HEK293 (cell line): ENCODE results near the gene C1QL1.

Experiments used
- EGR2 ChIP-seq: fragments of 450-650 bp; formaldehyde crosslinking; IDR thresholded peaks from 2 replicates; pipeline ENCODE4 v1.5.1; 2016; ENCODE audit warnings: low read depth, missing biosample characterization, missing genetic modification characterization
- KLF10 ChIP-seq: fragments of 450-650 bp; IDR thresholded peaks from 2 replicates; pipeline ENCODE4 v1.5.1; 2018; ENCODE audit warnings: missing biosample characterization, mild to moderate bottlenecking, missing genetic modification characterization
- KLF8 ChIP-seq: fragments of 450-650 bp; formaldehyde crosslinking; IDR thresholded peaks from 2 replicates; pipeline ENCODE4 v1.5.1; 2016; ENCODE audit warnings: missing biosample characterization, missing genetic modification characterization
- OSR2 ChIP-seq: fragments of 450-650 bp; formaldehyde crosslinking; IDR thresholded peaks from 2 replicates; pipeline ENCODE4 v1.5.1; 2016; ENCODE audit warnings: missing biosample characterization, missing genetic modification characterization
- OVOL3 ChIP-seq: fragments of 450-650 bp; formaldehyde crosslinking; IDR thresholded peaks from 2 replicates; pipeline ENCODE4 v1.5.1; 2016; ENCODE audit warnings: missing biosample characterization, missing genetic modification characterization
- PRDM1 ChIP-seq: fragments of 450-650 bp; formaldehyde crosslinking; IDR thresholded peaks from 2 replicates; pipeline ENCODE4; 2016; ENCODE audit warnings: missing biosample characterization, missing genetic modification characterization
- RBAK ChIP-seq: fragments of 450-650 bp; formaldehyde crosslinking; IDR thresholded peaks from 2 replicates; pipeline ENCODE4 v1.5.1; 2016; ENCODE audit warnings: missing biosample characterization, missing genetic modification characterization
- SETDB1 ChIP-seq: IDR thresholded peaks from one replicate; pipeline ENCODE4 v1.6.1; 2017; ENCODE audit warnings: mild to moderate bottlenecking, low read length, moderate library complexity, mixed read lengths; ENCODE audit not compliant: insufficient read length
- SP7 ChIP-seq: fragments of 450-650 bp; formaldehyde crosslinking; IDR thresholded peaks from 2 replicates; pipeline ENCODE4 v1.5.1; 2016; ENCODE audit warnings: missing biosample characterization, missing genetic modification characterization
- TCF7L2 ChIP-seq: IDR thresholded peaks from 2 replicates; pipeline ENCODE4 v1.6.1; 2011; ENCODE audit warnings: low read depth, mild to moderate bottlenecking, inconsistent platforms, low read length, moderate library complexity, borderline replicate concordance
- TSHZ1 ChIP-seq: fragments of 450-650 bp; formaldehyde crosslinking; IDR thresholded peaks from 2 replicates; pipeline ENCODE4 v1.5.1; 2016; ENCODE audit warnings: missing biosample characterization, missing genetic modification characterization, borderline replicate concordance
- ZBTB10 ChIP-seq: fragments of 450-650 bp; formaldehyde crosslinking; IDR thresholded peaks from 2 replicates; pipeline ENCODE4 v1.5.1; 2016; ENCODE audit warnings: missing biosample characterization, missing genetic modification characterization
- ZBTB17 ChIP-seq: fragments of 450-650 bp; formaldehyde crosslinking; IDR thresholded peaks from 2 replicates; pipeline ENCODE4 v1.5.1; 2016; ENCODE audit warnings: missing biosample characterization, missing genetic modification characterization
- ZBTB48 ChIP-seq: fragments of 450-650 bp; formaldehyde crosslinking; IDR thresholded peaks from 2 replicates; pipeline ENCODE4 v1.5.1; 2016; ENCODE audit warnings: missing biosample characterization, missing genetic modification characterization
- ZBTB8A ChIP-seq: fragments of 450-650 bp; formaldehyde crosslinking; IDR thresholded peaks from 2 replicates; pipeline ENCODE4 v1.5.1; 2016; ENCODE audit warnings: missing biosample characterization, missing genetic modification characterization
- ZEB2 ChIP-seq: fragments of 450-650 bp; formaldehyde crosslinking; IDR thresholded peaks from 2 replicates; pipeline ENCODE4 v1.5.1; 2016; ENCODE audit warnings: missing biosample characterization, missing genetic modification characterization
- ZFHX2 ChIP-seq: fragments of 450-650 bp; formaldehyde crosslinking; conservative IDR thresholded peaks from 2 replicates; pipeline ENCODE4 v1.5.1; 2016; ENCODE audit warnings: missing biosample characterization, missing genetic modification characterization
- ZNF112 ChIP-seq: fragments of 450-650 bp; formaldehyde crosslinking; IDR thresholded peaks from 2 replicates; pipeline ENCODE4 v1.5.0; 2017; ENCODE audit warnings: missing biosample characterization, missing genetic modification characterization
- ZNF121 ChIP-seq: fragments of 450-650 bp; formaldehyde crosslinking; IDR thresholded peaks from 2 replicates; pipeline ENCODE4 v1.5.1; 2016; ENCODE audit warnings: missing biosample characterization, missing genetic modification characterization
- ZNF148 ChIP-seq: fragments of 450-650 bp; formaldehyde crosslinking; IDR thresholded peaks from 2 replicates; pipeline ENCODE4 v1.5.0; 2017; ENCODE audit warnings: missing biosample characterization, missing genetic modification characterization, borderline replicate concordance
- ZNF169 ChIP-seq: fragments of 450-650 bp; formaldehyde crosslinking; IDR thresholded peaks from 2 replicates; pipeline ENCODE4 v1.5.1; 2016; ENCODE audit warnings: missing biosample characterization, missing genetic modification characterization
- ZNF18 ChIP-seq: fragments of 450-650 bp; formaldehyde crosslinking; IDR thresholded peaks from 2 replicates; pipeline ENCODE4 v1.5.1; 2016; ENCODE audit warnings: missing biosample characterization, missing genetic modification characterization
- ZNF23 ChIP-seq: fragments of 450-650 bp; formaldehyde crosslinking; IDR thresholded peaks from 2 replicates; pipeline ENCODE4 v1.5.1; 2016; ENCODE audit warnings: missing biosample characterization, missing genetic modification characterization, borderline replicate concordance
- ZNF292 ChIP-seq: fragments of 450-650 bp; formaldehyde crosslinking; IDR thresholded peaks from 2 replicates; pipeline ENCODE4 v1.5.1; 2016; ENCODE audit warnings: low read depth, missing biosample characterization, missing genetic modification characterization, borderline replicate concordance
- ZNF391 ChIP-seq: fragments of 450-650 bp; formaldehyde crosslinking; IDR thresholded peaks from 2 replicates; pipeline ENCODE4 v1.5.1; 2016; ENCODE audit warnings: low read depth, missing biosample characterization, missing genetic modification characterization, borderline replicate concordance
- ZNF416 ChIP-seq: fragments of 450-650 bp; formaldehyde crosslinking; IDR thresholded peaks from 2 replicates; pipeline ENCODE4 v1.5.1; 2016; ENCODE audit warnings: missing biosample characterization, missing genetic modification characterization
- ZNF433 ChIP-seq: fragments of 450-650 bp; formaldehyde crosslinking; IDR thresholded peaks from 2 replicates; pipeline ENCODE4 v1.5.1; 2016; ENCODE audit warnings: missing biosample characterization, missing genetic modification characterization, low read depth
- ZNF600 ChIP-seq: fragments of 450-650 bp; formaldehyde crosslinking; IDR thresholded peaks from 2 replicates; pipeline ENCODE4 v1.5.1; 2016; ENCODE audit warnings: missing biosample characterization, missing genetic modification characterization
- ZNF792 ChIP-seq: fragments of 450-650 bp; formaldehyde crosslinking; IDR thresholded peaks from 2 replicates; pipeline ENCODE4 v1.5.1; 2016; ENCODE audit warnings: missing biosample characterization, missing genetic modification characterization
- ZSCAN16 ChIP-seq: fragments of 450-650 bp; formaldehyde crosslinking; IDR thresholded peaks from 2 replicates; pipeline ENCODE4 v1.5.1; 2016; ENCODE audit warnings: missing biosample characterization, missing genetic modification characterization
- ZXDB ChIP-seq: fragments of 450-650 bp; formaldehyde crosslinking; IDR thresholded peaks from 2 replicates; pipeline ENCODE4 v1.5.1; 2016; ENCODE audit warnings: missing biosample characterization, missing genetic modification characterization

The C1QL1 gene

DNA sequence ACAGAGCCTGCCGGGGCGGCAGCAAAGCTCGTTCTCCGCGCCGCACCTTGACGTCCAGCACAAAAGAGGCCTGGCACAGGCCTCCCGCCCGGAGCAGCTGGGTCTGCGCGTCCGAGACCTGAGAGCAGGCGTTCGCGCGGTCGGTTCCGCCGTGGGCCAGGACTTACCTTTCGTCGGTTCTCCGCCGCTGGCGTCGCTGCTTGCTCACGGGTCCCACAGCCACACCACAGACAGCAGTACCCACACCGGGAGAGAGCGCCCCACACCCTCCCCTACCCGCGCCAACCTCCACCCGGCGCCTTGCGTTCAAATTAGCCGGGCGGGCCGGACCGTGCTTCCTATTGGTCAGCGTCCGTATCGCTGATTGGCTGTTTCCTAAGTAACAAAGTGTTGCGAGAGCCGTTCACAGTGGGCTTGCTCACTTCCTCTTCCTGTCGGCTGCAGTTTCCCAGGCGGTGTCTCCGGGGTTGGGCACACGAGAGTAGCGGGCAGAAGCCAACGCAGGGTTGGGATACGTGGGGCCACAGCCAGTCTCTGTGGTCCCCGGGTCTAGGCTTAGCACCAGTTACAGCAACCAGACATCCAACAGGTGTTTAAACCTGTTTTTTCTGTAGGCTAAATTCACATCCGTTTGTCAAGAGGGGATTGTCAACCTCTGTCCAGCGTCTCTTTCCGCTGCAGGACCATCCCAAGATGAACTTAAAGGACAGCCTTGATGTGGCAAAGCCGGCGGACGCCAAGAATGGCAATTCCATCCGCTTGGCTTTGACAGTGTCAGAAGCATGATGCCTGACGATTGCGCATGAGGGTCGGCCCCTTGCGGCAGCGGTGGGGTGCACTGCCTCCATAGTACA is 20.4 kb downstream of the C1QL1 start, which contains the start of gene KIF18B (continued):
- TF ChIP-seq ZNF121 = no peak
- TF ChIP-seq OSR2 = no peak
- no peak for TF ChIP-seq ZNF416 (tag by site-specific recombination)
- no peak for TF ChIP-seq ZNF792
- TF ChIP-seq ZBTB8A = peak; percentile 59
- no peak for TF ChIP-seq ZNF169 (tag by site-specific recombination)
- TF ChIP-seq ZBTB10 (tag by site-specific recombination) = peak; percentile 54; the same call in 1 of the 2 replicates
- no peak; the same call in 1 of the 2 replicates for TF ChIP-seq ZBTB17
- no peak for TF ChIP-seq ZSCAN16 (tag by site-specific recombination)
- peak; percentile 67; the same call in 1 of the 2 replicates for TF ChIP-seq ZXDB (tag by site-specific recombination)
- no peak for TF ChIP-seq RBAK (tag by site-specific recombination)
- no peak for TF ChIP-seq TCF7L2
- TF ChIP-seq ZNF433 = no peak
- no peak for TF ChIP-seq SETDB1
- TF ChIP-seq PRDM1 (tag by site-specific recombination) = no peak
- peak; percentile 80 for TF ChIP-seq KLF8
- TF ChIP-seq KLF10 (tag by site-specific recombination) = no peak
- TF ChIP-seq ZNF18 (tag by site-specific recombination) = no peak
- TF ChIP-seq ZNF292 (tag by site-specific recombination) = no peak
- no peak for TF ChIP-seq ZNF23 (tag by site-specific recombination)
- TF ChIP-seq ZNF112 (tag by site-specific recombination) = no peak
- no peak; the same call in 1 of the 2 replicates for TF ChIP-seq ZNF391 (tag by site-specific recombination)
- no peak for TF ChIP-seq ZNF148 (tag by site-specific recombination)
- TF ChIP-seq ZNF600 (tag by site-specific recombination) = peak; percentile 76; the same call in 1 of the 2 replicates
- TF ChIP-seq ZBTB48 = no peak
- no peak; the same call in 1 of the 2 replicates for TF ChIP-seq ZFHX2 (tag by site-specific recombination)
- peak; percentile 75; the same call in 1 of the 2 replicates for TF ChIP-seq SP7
- TF ChIP-seq OVOL3 (tag by site-specific recombination) = peak; percentile 54; the same call in 1 of the 2 replicates
- TF ChIP-seq ZEB2 = peak; percentile 75; the same call in 1 of the 2 replicates
- no peak for TF ChIP-seq EGR2 (tag by site-specific recombination)
- no peak for TF ChIP-seq TSHZ1 (tag by site-specific recombination)
